Mucosa of descending colon (tissue), 3 donors: ENCODE results near the gene BARD1. TPM values are rescaled to one million over a fixed set of nuclear protein-coding genes. Genes with fewer than 3 reads are reported as not detected.
"Not testable (repeated sequence)": the region's sequence is repeated elsewhere in the genome, so short reads cannot be mapped to it uniquely, and the experiment has no call there.

ENCODE experiments used
- ATAC-seq: fragments of 200-7000 bp; cut with Tn5 transposase; one replicate; pipeline ENCODE4 v1.9.1; 2020; ENCODE audit warnings: mild to moderate bottlenecking, moderate library complexity
- DNase-seq, 3 donors: peaks; one replicate each; pipeline ENCODE4 v3.0.0-alpha.2; 2020
- H3K36me3 ChIP-seq: fragments of 200-600 bp; one replicate; pipeline ENCODE4 v1.8.0; 2021; ENCODE audit warnings: low read depth, mild to moderate bottlenecking
- H3K4me1 ChIP-seq: fragments of 200-600 bp; one replicate; pipeline ENCODE4 v1.8.0; 2021; ENCODE audit warnings: low read depth, mild to moderate bottlenecking
- H3K4me3 ChIP-seq: fragments of 200-600 bp; one replicate; pipeline ENCODE4 v1.8.0; 2021; ENCODE audit warnings: mild to moderate bottlenecking
- H3K9me3 ChIP-seq: fragments of 200-600 bp; one replicate; pipeline ENCODE4 v1.8.0; 2021; ENCODE audit warnings: mild to moderate bottlenecking
- intact Hi-C, 2 donors: fragments of 100-400 bp; cut with DNase I in 1 of 2; cut with micrococcal nuclease in 1 of 2; formaldehyde crosslinking; loops; one replicate each; pipeline versions ENCODE4 v1.11.0 to v1.11.1; 2022; cut with DNase I, micrococcal nuclease
- total RNA-seq, 3 donors: library from RNA; stranded (reverse); fragmentation: NEBNext Ultra II Directional in 2 of 3; extraction: Animal tissue kit (Norgen Biotek cat#: 25700) in 2 of 3; gene quantifications; one replicate each; pipeline versions ENCODE4 v1.2.1 to v1.2.4, GENCODE V29; 2021 to 2023
- TF ChIP-seq, protein P1 (sequence below): fragments of 200-600 bp; IDR thresholded peaks from one replicate; pipeline ENCODE4 v1.8.0; 2022; ENCODE audit warnings: antibody characterized with exemption, mild to moderate bottlenecking
- donor health status: DM: no; HTN: no; CAD: no; lungs with moderate emphysema.
- donor health status: DM: no; HTN: no; CAD: no.
- donor health status: DM: no; HTN: yes; CAD: no.

BARD1 gene
- total RNA-seq, 3 donors from 2014 or later, result 10.5 to 20.4 (median 15.9) TPM

DNA sequence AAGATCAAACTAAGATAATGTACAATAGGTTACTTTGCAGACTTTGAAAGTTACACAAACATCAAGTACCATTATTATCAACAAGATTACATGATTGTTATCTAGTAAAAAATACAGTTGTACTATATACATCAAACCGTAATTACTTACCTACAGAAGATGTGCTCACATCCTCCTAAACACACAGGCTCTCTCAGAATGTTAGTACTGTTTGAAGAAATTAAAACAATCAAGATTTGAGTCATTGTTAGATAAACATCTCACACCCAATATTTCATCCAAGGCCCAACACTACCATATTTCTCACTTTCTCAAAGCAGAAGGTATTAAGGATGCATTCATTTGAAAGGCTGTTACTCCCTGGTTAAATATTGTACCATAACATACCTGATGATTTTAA lies 12.6 kb downstream of the BARD1 start:
- no peaks in the 10 kb centered on the region for H3K9me3 ChIP-seq
- intact Hi-C loops, result no loop called here
- no peak for ATAC-seq
- TF ChIP-seq, protein P1, sequence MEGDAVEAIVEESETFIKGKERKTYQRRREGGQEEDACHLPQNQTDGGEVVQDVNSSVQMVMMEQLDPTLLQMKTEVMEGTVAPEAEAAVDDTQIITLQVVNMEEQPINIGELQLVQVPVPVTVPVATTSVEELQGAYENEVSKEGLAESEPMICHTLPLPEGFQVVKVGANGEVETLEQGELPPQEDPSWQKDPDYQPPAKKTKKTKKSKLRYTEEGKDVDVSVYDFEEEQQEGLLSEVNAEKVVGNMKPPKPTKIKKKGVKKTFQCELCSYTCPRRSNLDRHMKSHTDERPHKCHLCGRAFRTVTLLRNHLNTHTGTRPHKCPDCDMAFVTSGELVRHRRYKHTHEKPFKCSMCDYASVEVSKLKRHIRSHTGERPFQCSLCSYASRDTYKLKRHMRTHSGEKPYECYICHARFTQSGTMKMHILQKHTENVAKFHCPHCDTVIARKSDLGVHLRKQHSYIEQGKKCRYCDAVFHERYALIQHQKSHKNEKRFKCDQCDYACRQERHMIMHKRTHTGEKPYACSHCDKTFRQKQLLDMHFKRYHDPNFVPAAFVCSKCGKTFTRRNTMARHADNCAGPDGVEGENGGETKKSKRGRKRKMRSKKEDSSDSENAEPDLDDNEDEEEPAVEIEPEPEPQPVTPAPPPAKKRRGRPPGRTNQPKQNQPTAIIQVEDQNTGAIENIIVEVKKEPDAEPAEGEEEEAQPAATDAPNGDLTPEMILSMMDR, result no peak
- H3K36me3 ChIP-seq, result no peaks in the 10 kb centered on the region
- no peak overlapping the region for H3K4me3 ChIP-seq
- H3K4me1 ChIP-seq, result no peaks in the 10 kb centered on the region
- no peak for DNase-seq

DNA sequence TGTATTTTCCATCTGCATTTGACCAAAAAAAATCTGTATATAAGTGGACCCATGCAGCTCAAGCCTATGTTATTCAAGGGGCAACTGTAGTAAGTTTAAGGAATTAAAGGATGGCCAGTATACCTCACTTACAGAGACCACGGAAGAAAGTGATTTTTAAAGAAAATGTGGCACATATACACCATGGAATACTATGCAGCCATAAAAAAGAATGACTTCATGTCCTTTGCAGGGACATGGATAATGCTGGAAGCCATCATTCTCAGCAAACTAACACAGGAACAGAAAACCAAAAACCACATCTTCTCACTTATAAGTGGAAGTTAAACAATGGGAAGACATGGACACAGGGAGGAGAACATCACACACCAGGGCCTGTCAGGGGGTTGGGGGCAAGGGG lies 26.3 kb downstream of the BARD1 start:
- H3K36me3 ChIP-seq, DNase-seq, H3K4me3 ChIP-seq, ATAC-seq, H3K4me1 ChIP-seq, H3K9me3 ChIP-seq, intact Hi-C loops: not testable (repeated sequence)

DNA sequence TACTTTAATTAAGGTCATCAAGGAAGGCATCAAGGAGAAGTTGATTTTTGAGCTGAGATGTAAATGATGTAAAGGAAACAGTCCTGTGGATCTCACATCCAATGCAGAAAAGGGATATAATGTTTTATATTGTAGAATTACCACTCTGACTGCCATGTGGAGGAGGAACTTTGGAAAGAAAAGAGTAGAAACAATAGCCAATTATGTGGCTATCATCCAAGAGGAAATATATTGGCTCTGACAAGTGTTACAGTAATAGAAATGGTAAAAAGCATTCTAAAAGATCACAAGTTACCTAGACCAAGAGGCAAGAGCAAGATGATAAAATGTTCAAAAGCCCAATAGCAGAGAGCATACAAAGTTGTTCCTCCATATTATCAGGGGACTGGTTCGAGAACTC lies 26.8 kb downstream of the BARD1 start:
- TF ChIP-seq, protein P1, result no peak
- ATAC-seq, result no peak
- intact Hi-C loops, result no loop called here

DNA sequence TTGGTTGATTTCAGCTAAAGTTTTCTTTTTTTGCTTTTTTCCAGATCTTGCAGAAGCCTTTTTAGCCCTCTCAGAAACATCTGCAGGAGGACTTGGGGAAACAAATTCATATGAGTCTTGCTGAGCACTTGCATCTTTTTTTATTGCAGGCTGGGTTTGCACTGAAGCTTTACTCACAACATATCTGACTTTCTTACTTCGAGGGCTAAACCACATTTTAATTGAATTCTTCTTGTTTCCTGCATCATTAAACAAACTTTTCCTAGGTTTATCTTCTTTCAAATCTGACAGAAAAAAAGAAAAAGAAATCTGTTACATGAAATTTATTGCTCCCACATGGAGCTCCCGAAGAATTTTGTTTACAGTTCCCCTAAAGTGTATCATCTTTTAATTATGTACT lies 28.3 kb downstream of the BARD1 start:
- TF ChIP-seq, protein P1, result no peak
- intact Hi-C loops, result no loop called here
- Histone ChIP-seq H3K9me3 (no peaks in the 10 kb centered on the region), H3K4me1 (no peaks in the 10 kb centered on the region), H3K4me3 (no peak overlapping the region), H3K36me3 (no peaks in the 10 kb centered on the region)
- ATAC-seq (no peak), DNase-seq (no peak)

More for the DNA sequence above, 26.8 kb downstream of the BARD1 start:
- no peaks in the 10 kb centered on the region for H3K9me3 ChIP-seq
- H3K4me3 ChIP-seq, result no peak overlapping the region
- no peaks in the 10 kb centered on the region for H3K4me1 ChIP-seq
- H3K36me3 ChIP-seq, result no peaks in the 10 kb centered on the region
- DNase-seq, result no peak

DNA sequence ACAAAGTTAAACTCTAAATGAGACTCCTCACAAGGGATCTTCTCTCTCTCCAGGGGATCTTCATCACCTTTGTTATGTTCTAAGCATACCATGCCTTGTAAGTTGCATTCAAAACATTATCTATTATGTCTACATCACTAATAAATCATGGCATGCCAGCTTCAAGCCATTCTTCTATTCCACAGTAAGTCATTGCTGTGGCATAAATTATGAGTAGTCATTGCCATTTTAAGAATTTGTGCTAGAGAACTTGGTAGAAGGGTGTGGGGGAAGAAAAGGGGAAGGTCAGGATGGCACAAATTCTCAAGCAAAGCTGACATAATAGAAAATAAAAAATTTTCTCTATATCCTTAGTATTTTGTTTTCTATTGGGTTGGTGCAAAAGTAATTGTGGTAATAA lies 33.5 kb downstream of the BARD1 start:
- TF ChIP-seq, protein P1, result no peak
- Histone ChIP-seq H3K4me3 (no peak overlapping the region), H3K36me3 (no peaks in the 10 kb centered on the region), H3K4me1 (no peaks in the 10 kb centered on the region), H3K9me3 (no peaks in the 10 kb centered on the region)
- no peak for ATAC-seq
- intact Hi-C loops, result no loop called here
- DNase-seq, result no peak

DNA sequence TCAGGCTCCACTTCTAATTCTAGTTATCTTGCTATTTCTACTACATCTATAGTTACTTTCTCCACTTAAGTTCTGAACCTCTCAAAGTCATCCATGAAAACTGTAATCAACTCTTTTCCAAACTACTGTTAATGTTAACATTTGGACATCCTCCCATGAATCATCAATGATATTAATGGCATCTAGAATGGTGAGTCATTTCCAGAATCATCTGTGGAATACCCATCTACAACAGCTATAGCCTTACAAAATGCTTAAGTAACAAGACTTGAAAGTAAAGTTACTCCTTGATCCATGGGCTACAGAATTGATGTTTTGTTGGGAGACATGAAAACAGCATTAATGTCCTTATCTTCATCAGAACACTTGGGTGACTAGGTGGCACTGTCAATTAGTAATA lies 35.4 kb downstream of the BARD1 start:
- Histone ChIP-seq H3K4me3 (no peak overlapping the region), H3K36me3 (no peaks in the 10 kb centered on the region), H3K4me1 (no peaks in the 10 kb centered on the region), H3K9me3 (no peaks in the 10 kb centered on the region)
- intact Hi-C loops, result no loop called here
- TF ChIP-seq, protein P1, result no peak
- ATAC-seq (no peak), DNase-seq (no peak)
